GM12878 (cell line): Measurements from ENCODE around the gene SCARB1. TPM values are rescaled to one million over a fixed set of nuclear protein-coding genes. Genes with fewer than 3 reads are reported as not detected.

Source experiments
- BHLHE40 ChIP-seq, 2 experiments: fragments of 450-650 bp in 1 of 2; IDR thresholded peaks; 2 replicates each; pipeline ENCODE4 v1.6.1; 2011 to 2017; ENCODE audit warnings: low read depth in 2 of 2, borderline replicate concordance in 1 of 2, improper control_type of control experiment in 1 of 2, low read length in 1 of 2, mild to moderate bottlenecking in 1 of 2
- CHD2 ChIP-seq: IDR thresholded peaks from 2 replicates; pipeline ENCODE4 v1.6.1; 2011; ENCODE audit warnings: low read depth, low read length, improper control_type of control experiment, borderline replicate concordance
- GATAD2B ChIP-seq: fragments of 450-650 bp; conservative IDR thresholded peaks from 2 replicates; pipeline ENCODE4 v1.6.1; 2017; ENCODE audit warnings: low read depth, mild to moderate bottlenecking, moderate library complexity
- IKZF1 ChIP-seq: fragments of 450-650 bp; conservative IDR thresholded peaks from 2 replicates; pipeline ENCODE4 v1.6.1; 2017; ENCODE audit warnings: antibody characterized with exemption, mild to moderate bottlenecking
- IRF4 ChIP-seq: IDR thresholded peaks from 2 replicates; pipeline ENCODE4 v1.6.1; 2011; ENCODE audit warnings: low read depth, low read length
- KDM1A ChIP-seq: fragments of 200-600 bp; sonication (generic); IDR thresholded peaks from 2 replicates; pipeline ENCODE4 v1.6.1; 2016; ENCODE audit warnings: borderline replicate concordance
- MYC ChIP-seq: IDR thresholded peaks from 2 replicates; pipeline ENCODE4 v1.6.1; 2011; ENCODE audit warnings: mild to moderate bottlenecking, low read length, moderate library complexity, inconsistent platforms; ENCODE audit not compliant: insufficient read depth, insufficient replicate concordance, insufficient read length, severe bottlenecking
- NBN ChIP-seq: fragments of 450-650 bp; IDR thresholded peaks from 2 replicates; pipeline ENCODE4 v1.6.1; 2016
- NR2C1 ChIP-seq: fragments of 450-650 bp; IDR thresholded peaks from 2 replicates; pipeline ENCODE4 v1.6.1; 2017; ENCODE audit warnings: antibody characterized with exemption, mild to moderate bottlenecking, moderate library complexity
- NRF1 ChIP-seq: conservative IDR thresholded peaks from 2 replicates; pipeline ENCODE4 v1.6.1; 2011; ENCODE audit warnings: mild to moderate bottlenecking, low read depth, low read length, improper control_type of control experiment
- PML ChIP-seq: IDR thresholded peaks from 2 replicates; pipeline ENCODE4 v1.6.1; 2012; ENCODE audit warnings: low read length, inconsistent platforms
- POLR2AphosphoS2 ChIP-seq: IDR thresholded peaks from 2 replicates; pipeline ENCODE4 v1.6.1; 2011; ENCODE audit warnings: low read depth, mild to moderate bottlenecking, low read length, improper control_type of control experiment, moderate library complexity
- SPI1 ChIP-seq: IDR thresholded peaks from 2 replicates; pipeline ENCODE4 v1.6.1; 2011; ENCODE audit warnings: low read depth, mild to moderate bottlenecking, low read length, moderate library complexity, borderline replicate concordance; ENCODE audit not compliant: insufficient read depth
- STAT1 ChIP-seq: fragments of 450-650 bp; conservative IDR thresholded peaks from 2 replicates; pipeline ENCODE4 v1.6.1; 2014; ENCODE audit warnings: antibody characterized with exemption, mild to moderate bottlenecking
- STAT3 ChIP-seq: IDR thresholded peaks from 2 replicates; pipeline ENCODE4 v1.6.1; 2011; ENCODE audit warnings: low read depth, low read length, improper control_type of control experiment
- TCF12 ChIP-seq: IDR thresholded peaks from 2 replicates; pipeline ENCODE4 v1.6.1; 2011; ENCODE audit warnings: low read depth, mild to moderate bottlenecking, low read length
- polyA plus RNA-seq, 11 experiments: library from polyadenylated mRNA; depleted of rRNA in 4 of 11; unstranded in 6 of 11; stranded (reverse) in 5 of 11; fragments of >200 nt; fragmentation: Nextera tagmentation in 4 of 11; fragmentation: Illumina TruSeq in 1 of 11; extraction: Ambion mirVana in 4 of 11; extraction: Trizol in 1 of 11; gene quantifications; 1 replicate in 1 of 11; 2 replicates in 10 of 11; pipeline versions ENCODE4 v1.2.1 to v1.2.3, GENCODE V29; 2011 to 2016; ENCODE audit warnings: inconsistent platforms in 2 of 11, missing spikeins in 2 of 11, low read depth in 1 of 11
- total RNA-seq, 4 experiments: library from RNA; depleted of rRNA in 3 of 4; stranded (reverse); fragments of >200 nt in 3 of 4; fragmentation: Illumina TruSeq in 1 of 4; extraction: Trizol in 1 of 4; gene quantifications; 2 replicates each; pipeline versions ENCODE4 v1.2.1 to v1.2.3, GENCODE V29; 2013 to 2021
- TF ChIP-seq, protein P1 (sequence below): fragments of 450-650 bp; IDR thresholded peaks from 2 replicates; pipeline ENCODE4 v1.6.1; 2017; ENCODE audit warnings: mild to moderate bottlenecking, moderate library complexity
- TF ChIP-seq, protein P2 (sequence below): fragments of 450-650 bp; conservative IDR thresholded peaks from 2 replicates; pipeline ENCODE4 v1.6.1; 2017; ENCODE audit warnings: mild to moderate bottlenecking, moderate library complexity
- TF ChIP-seq, protein P3 (sequence below): fragments of 450-650 bp; formaldehyde crosslinking; IDR thresholded peaks from 2 replicates; pipeline ENCODE4 v1.4.0; 2020; ENCODE audit warnings: mild to moderate bottlenecking, moderate library complexity

Gene SCARB1
- total and polyA plus RNA-seq, 10 of the 15 experiments (the other 5 are each of a cell fraction or from before 2014, with no cell fraction given): 0.34 to 104 (median 63.1) TPM

GRCh38 chr12:124863416-124864325 is at the start of gene SCARB1 (continued):
- TF ChIP-seq TCF12 (peak; percentile 83), PML (no peak; the same call in 1 of the 2 replicates), STAT3 (no peak), NBN (peak; percentile 71), SPI1 (no peak), IKZF1 (peak; percentile 82), MYC (no peak), CHD2 (no peak), STAT1 (0 out of 2 replicates have a peak, but pooled peaks have one; percentile 28), KDM1A (no peak), BHLHE40 (IDR thresholded peaks at IDR 0.05; ENCODE audit: borderline replicate concordance in 1 of 2, low read depth in 2 of 2, low read length in 1 of 2) (peak; percentile 45 to 82; a peak in 2 of 4 replicates), IRF4 (no peak), GATAD2B (peak; percentile 87), NRF1 (no peak), NR2C1 (no peak), POLR2AphosphoS2 (0 out of 2 replicates have a peak, but pooled peaks have one; percentile 19)
- TF ChIP-seq, protein P1, sequence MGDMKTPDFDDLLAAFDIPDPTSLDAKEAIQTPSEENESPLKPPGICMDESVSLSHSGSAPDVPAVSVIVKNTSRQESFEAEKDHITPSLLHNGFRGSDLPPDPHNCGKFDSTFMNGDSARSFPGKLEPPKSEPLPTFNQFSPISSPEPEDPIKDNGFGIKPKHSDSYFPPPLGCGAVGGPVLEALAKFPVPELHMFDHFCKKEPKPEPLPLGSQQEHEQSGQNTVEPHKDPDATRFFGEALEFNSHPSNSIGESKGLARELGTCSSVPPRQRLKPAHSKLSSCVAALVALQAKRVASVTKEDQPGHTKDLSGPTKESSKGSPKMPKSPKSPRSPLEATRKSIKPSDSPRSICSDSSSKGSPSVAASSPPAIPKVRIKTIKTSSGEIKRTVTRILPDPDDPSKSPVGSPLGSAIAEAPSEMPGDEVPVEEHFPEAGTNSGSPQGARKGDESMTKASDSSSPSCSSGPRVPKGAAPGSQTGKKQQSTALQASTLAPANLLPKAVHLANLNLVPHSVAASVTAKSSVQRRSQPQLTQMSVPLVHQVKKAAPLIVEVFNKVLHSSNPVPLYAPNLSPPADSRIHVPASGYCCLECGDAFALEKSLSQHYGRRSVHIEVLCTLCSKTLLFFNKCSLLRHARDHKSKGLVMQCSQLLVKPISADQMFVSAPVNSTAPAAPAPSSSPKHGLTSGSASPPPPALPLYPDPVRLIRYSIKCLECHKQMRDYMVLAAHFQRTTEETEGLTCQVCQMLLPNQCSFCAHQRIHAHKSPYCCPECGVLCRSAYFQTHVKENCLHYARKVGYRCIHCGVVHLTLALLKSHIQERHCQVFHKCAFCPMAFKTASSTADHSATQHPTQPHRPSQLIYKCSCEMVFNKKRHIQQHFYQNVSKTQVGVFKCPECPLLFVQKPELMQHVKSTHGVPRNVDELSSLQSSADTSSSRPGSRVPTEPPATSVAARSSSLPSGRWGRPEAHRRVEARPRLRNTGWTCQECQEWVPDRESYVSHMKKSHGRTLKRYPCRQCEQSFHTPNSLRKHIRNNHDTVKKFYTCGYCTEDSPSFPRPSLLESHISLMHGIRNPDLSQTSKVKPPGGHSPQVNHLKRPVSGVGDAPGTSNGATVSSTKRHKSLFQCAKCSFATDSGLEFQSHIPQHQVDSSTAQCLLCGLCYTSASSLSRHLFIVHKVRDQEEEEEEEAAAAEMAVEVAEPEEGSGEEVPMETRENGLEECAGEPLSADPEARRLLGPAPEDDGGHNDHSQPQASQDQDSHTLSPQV: no peak
- TF ChIP-seq, protein P2, sequence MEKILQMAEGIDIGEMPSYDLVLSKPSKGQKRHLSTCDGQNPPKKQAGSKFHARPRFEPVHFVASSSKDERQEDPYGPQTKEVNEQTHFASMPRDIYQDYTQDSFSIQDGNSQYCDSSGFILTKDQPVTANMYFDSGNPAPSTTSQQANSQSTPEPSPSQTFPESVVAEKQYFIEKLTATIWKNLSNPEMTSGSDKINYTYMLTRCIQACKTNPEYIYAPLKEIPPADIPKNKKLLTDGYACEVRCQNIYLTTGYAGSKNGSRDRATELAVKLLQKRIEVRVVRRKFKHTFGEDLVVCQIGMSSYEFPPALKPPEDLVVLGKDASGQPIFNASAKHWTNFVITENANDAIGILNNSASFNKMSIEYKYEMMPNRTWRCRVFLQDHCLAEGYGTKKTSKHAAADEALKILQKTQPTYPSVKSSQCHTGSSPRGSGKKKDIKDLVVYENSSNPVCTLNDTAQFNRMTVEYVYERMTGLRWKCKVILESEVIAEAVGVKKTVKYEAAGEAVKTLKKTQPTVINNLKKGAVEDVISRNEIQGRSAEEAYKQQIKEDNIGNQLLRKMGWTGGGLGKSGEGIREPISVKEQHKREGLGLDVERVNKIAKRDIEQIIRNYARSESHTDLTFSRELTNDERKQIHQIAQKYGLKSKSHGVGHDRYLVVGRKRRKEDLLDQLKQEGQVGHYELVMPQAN: peak; percentile 89
- TF ChIP-seq, protein P3, sequence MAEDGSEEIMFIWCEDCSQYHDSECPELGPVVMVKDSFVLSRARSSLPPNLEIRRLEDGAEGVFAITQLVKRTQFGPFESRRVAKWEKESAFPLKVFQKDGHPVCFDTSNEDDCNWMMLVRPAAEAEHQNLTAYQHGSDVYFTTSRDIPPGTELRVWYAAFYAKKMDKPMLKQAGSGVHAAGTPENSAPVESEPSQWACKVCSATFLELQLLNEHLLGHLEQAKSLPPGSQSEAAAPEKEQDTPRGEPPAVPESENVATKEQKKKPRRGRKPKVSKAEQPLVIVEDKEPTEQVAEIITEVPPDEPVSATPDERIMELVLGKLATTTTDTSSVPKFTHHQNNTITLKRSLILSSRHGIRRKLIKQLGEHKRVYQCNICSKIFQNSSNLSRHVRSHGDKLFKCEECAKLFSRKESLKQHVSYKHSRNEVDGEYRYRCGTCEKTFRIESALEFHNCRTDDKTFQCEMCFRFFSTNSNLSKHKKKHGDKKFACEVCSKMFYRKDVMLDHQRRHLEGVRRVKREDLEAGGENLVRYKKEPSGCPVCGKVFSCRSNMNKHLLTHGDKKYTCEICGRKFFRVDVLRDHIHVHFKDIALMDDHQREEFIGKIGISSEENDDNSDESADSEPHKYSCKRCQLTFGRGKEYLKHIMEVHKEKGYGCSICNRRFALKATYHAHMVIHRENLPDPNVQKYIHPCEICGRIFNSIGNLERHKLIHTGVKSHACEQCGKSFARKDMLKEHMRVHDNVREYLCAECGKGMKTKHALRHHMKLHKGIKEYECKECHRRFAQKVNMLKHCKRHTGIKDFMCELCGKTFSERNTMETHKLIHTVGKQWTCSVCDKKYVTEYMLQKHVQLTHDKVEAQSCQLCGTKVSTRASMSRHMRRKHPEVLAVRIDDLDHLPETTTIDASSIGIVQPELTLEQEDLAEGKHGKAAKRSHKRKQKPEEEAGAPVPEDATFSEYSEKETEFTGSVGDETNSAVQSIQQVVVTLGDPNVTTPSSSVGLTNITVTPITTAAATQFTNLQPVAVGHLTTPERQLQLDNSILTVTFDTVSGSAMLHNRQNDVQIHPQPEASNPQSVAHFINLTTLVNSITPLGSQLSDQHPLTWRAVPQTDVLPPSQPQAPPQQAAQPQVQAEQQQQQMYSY (CRISPR knock-in tag): no peak
